CD4-positive, alpha-beta T cell (primary cell): ENCODE results near the gene SPHK1. TPM values are rescaled to one million over a fixed set of nuclear protein-coding genes. Genes with fewer than 3 reads are reported as not detected.
A peak's percentile ranks its signal among the peaks of the same experiment; 100 is the strongest.

Experiments
- ATAC-seq: fragments of 200-7000 bp; cut with Tn5 transposase; one replicate; pipeline ENCODE4 v1.10.0; 2022; ENCODE audit warnings: mild to moderate bottlenecking; ENCODE audit not compliant: poor library complexity
- CTCF ChIA-PET: fragments of 350-600 bp; sonication (Branson Sonifier 250); formaldehyde crosslinking; loops from one replicate; lab custom pipeline; 2021; ENCODE audit warnings: antibody characterized with exemption, inconsistent platforms; lab: Charles Lee
- POLR2A ChIA-PET: fragments of 350-600 bp; sonication (Branson Sonifier 250); formaldehyde crosslinking; loops from one replicate; lab custom pipeline; 2021; ENCODE audit warnings: antibody characterized with exemption, inconsistent platforms; lab: Charles Lee
- DNase-seq, 14 experiments: peaks; one replicate each; pipeline ENCODE4 v3.0.0-alpha.2; 2013 to 2020; ENCODE audit warnings: mixed read lengths in 2 of 14
- H3K27ac ChIP-seq, 2 donors: one replicate each; pipeline versions ENCODE4 v1.5.1 to v1.7.0; 2013; ENCODE audit warnings: low read length in 2 of 2, low read depth in 1 of 2, mild to moderate bottlenecking in 1 of 2
- H3K27me3 ChIP-seq, 2 experiments: 1 replicate in 1 of 2; 2 replicates in 1 of 2; pipeline versions ENCODE4 v1.6.1 to v1.7.0; 2013; ENCODE audit warnings: low read length in 2 of 2, control low read depth in 1 of 2, mild to moderate bottlenecking in 1 of 2, moderate library complexity in 1 of 2; ENCODE audit not compliant: insufficient read depth in 2 of 2, control insufficient read depth in 1 of 2
- H3K36me3 ChIP-seq: one replicate; pipeline ENCODE4 v1.6.1; 2013; ENCODE audit warnings: low read length, control low read depth; ENCODE audit not compliant: insufficient read depth
- H3K4me1 ChIP-seq: one replicate; pipeline ENCODE4 v1.6.1; 2013; ENCODE audit warnings: low read length, control low read depth; ENCODE audit not compliant: insufficient read depth
- H3K4me3 ChIP-seq: one replicate; pipeline ENCODE4 v1.5.1; 2013; ENCODE audit warnings: mild to moderate bottlenecking, low read length, moderate library complexity
- H3K9me3 ChIP-seq, 2 experiments: 1 replicate in 1 of 2; 2 replicates in 1 of 2; pipeline versions ENCODE4 v1.6.1 to v1.7.0; 2013; ENCODE audit warnings: low read length in 2 of 2, mild to moderate bottlenecking in 2 of 2, control low read depth in 1 of 2, moderate library complexity in 1 of 2; ENCODE audit not compliant: control insufficient read depth in 1 of 2, insufficient read depth in 1 of 2
- H3K27ac Mint-ChIP-seq: one replicate; pipeline ENCODE4 v1.8.0; 2020; ENCODE audit warnings: mixed read lengths
- H3K27me3 Mint-ChIP-seq: one replicate; pipeline ENCODE4 v1.8.0; 2021; ENCODE audit warnings: mixed read lengths
- H3K36me3 Mint-ChIP-seq: one replicate; pipeline ENCODE4 v1.8.0; 2021; ENCODE audit warnings: low read depth, mixed read lengths
- H3K4me1 Mint-ChIP-seq: one replicate; pipeline ENCODE4 v1.8.0; 2021; ENCODE audit warnings: low read depth, mixed read lengths
- H3K4me3 Mint-ChIP-seq: one replicate; pipeline ENCODE4 v1.8.0; 2020; ENCODE audit warnings: mild to moderate bottlenecking, mixed read lengths
- H3K9me3 Mint-ChIP-seq: one replicate; pipeline ENCODE4 v1.8.0; 2020; ENCODE audit warnings: mixed read lengths
- intact Hi-C, 2 experiments: fragments of 100-400 bp; cut with DNase I in 1 of 2; cut with micrococcal nuclease in 1 of 2; formaldehyde crosslinking; loops; one replicate each; pipeline versions ENCODE4 v1.15.1 to v1.9.0; 2023 to 2025; cut with DNase I, micrococcal nuclease
- total RNA-seq, 174 experiments: library from RNA in 2 of 174; stranded (reverse) in 2 of 174; gene quantifications; one replicate each; pipeline ENCODE4 v1.2.3 and lab custom pipeline; 2021 to 2026
- TF ChIP-seq, protein P1 (sequence below): fragments of 200-600 bp; IDR thresholded peaks from one replicate; pipeline ENCODE4 v1.8.0; 2022; ENCODE audit warnings: antibody characterized with exemption, mild to moderate bottlenecking

The SPHK1 gene
- total RNA-seq, 2 experiments from 2014 or later: 0.45 to 1.1 TPM

DNA sequence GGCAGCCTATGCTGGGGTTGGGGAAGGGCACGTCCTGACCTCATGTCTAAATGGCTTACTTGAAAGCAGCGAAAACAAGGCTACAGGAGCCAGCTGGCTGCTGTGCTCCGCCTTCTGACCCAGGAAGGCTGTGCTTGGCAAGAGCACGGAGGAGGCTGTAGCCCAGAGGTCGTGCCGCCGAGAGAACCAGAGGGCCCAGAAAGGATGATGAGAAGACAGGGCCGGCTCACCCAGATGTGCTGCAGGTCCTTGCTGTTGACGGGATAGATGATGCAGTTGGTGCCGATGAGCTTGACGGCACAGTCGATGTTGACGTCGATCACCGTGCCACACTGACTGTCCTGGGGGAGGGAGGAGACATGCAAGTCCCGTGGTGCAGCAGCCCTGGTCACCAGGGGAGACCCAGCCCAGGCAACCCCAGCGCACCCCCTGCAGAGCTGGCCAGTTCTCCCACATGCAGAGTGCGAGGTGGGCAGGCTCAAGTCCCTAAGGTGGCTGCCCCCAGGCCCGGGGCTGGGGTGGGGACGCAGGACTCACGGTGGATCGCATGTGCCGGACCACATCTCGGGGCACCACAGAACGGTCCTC, 20.7 kb downstream of the SPHK1 start:
- Histone ChIP-seq H3K27me3 (no peaks in the 10 kb centered on the region), H3K27ac (no peak overlapping the region), H3K36me3 (peaks cover 54% of the 10 kb centered on the region), H3K9me3 (no peaks in the 10 kb centered on the region), H3K4me3 (no peak overlapping the region), H3K4me1 (peaks cover 10% of the 10 kb centered on the region)
- H3K4me1 Mint-ChIP-seq: peaks cover 7% of the 10 kb centered on the region
- ChIA-PET CTCF (no interaction called here), POLR2A (no interaction called here)
- TF ChIP-seq, protein P1, sequence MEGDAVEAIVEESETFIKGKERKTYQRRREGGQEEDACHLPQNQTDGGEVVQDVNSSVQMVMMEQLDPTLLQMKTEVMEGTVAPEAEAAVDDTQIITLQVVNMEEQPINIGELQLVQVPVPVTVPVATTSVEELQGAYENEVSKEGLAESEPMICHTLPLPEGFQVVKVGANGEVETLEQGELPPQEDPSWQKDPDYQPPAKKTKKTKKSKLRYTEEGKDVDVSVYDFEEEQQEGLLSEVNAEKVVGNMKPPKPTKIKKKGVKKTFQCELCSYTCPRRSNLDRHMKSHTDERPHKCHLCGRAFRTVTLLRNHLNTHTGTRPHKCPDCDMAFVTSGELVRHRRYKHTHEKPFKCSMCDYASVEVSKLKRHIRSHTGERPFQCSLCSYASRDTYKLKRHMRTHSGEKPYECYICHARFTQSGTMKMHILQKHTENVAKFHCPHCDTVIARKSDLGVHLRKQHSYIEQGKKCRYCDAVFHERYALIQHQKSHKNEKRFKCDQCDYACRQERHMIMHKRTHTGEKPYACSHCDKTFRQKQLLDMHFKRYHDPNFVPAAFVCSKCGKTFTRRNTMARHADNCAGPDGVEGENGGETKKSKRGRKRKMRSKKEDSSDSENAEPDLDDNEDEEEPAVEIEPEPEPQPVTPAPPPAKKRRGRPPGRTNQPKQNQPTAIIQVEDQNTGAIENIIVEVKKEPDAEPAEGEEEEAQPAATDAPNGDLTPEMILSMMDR: no peak
- peaks cover 62% of the 10 kb centered on the region for H3K36me3 Mint-ChIP-seq
- no peaks in the 10 kb centered on the region for H3K9me3 Mint-ChIP-seq
- ATAC-seq (no peak), DNase-seq (no peak)
- H3K4me3 Mint-ChIP-seq: no peak overlapping the region
- no peak overlapping the region for H3K27ac Mint-ChIP-seq
- no peaks in the 10 kb centered on the region for H3K27me3 Mint-ChIP-seq
- intact Hi-C loops: no loop called here

GRCh38 chr17:76405607-76405966, 21.2 kb downstream of the SPHK1 start:
- H3K36me3 Mint-ChIP-seq: peaks cover 61% of the 10 kb centered on the region

GRCh38 chr17:76405967-76406647, 21.7 kb downstream of the SPHK1 start:
- H3K9me3 Mint-ChIP-seq: no peaks in the 10 kb centered on the region
- Histone ChIP-seq H3K36me3 (peaks cover 44% of the 10 kb centered on the region), H3K4me1 (peaks cover 10% of the 10 kb centered on the region), H3K9me3 (no peaks in the 10 kb centered on the region), H3K27ac (no peak overlapping the region), H3K27me3 (no peaks in the 10 kb centered on the region), H3K4me3 (no peak overlapping the region)
- POLR2A ChIA-PET: no interaction called here
- no peak overlapping the region for H3K4me3 Mint-ChIP-seq
- CTCF ChIA-PET: no interaction called here
- peaks cover 56% of the 10 kb centered on the region for H3K36me3 Mint-ChIP-seq
- H3K27me3 Mint-ChIP-seq: no peaks in the 10 kb centered on the region
- DNase-seq: peak in 2 of 14 experiments; percentile 5 to 34
- no peak for ATAC-seq
- peaks cover 7% of the 10 kb centered on the region for H3K4me1 Mint-ChIP-seq
- intact Hi-C loops: no loop called here
- TF ChIP-seq, protein P1: no peak
- no peak overlapping the region for H3K27ac Mint-ChIP-seq

More at GRCh38 chr17:76405607-76405966, 21.2 kb downstream of the SPHK1 start:
- Mint-ChIP-seq H3K4me3 (no peak overlapping the region), H3K4me1 (peaks cover 7% of the 10 kb centered on the region), H3K27me3 (no peaks in the 10 kb centered on the region), H3K9me3 (no peaks in the 10 kb centered on the region), H3K27ac (no peak overlapping the region)
- intact Hi-C loops: no loop called here
- no peak overlapping the region for H3K4me3 ChIP-seq
- ATAC-seq: no peak
- H3K4me1 ChIP-seq: peaks cover 10% of the 10 kb centered on the region
- DNase-seq: no peak
- H3K36me3 ChIP-seq: peaks cover 49% of the 10 kb centered on the region
- no peaks in the 10 kb centered on the region for H3K27me3 ChIP-seq
- TF ChIP-seq, protein P1: no peak
- ChIA-PET CTCF (no interaction called here), POLR2A (no interaction called here)
- H3K9me3 ChIP-seq: no peaks in the 10 kb centered on the region
- no peak overlapping the region for H3K27ac ChIP-seq
